ENCODE measurements around the gene PACRG.

DNA sequence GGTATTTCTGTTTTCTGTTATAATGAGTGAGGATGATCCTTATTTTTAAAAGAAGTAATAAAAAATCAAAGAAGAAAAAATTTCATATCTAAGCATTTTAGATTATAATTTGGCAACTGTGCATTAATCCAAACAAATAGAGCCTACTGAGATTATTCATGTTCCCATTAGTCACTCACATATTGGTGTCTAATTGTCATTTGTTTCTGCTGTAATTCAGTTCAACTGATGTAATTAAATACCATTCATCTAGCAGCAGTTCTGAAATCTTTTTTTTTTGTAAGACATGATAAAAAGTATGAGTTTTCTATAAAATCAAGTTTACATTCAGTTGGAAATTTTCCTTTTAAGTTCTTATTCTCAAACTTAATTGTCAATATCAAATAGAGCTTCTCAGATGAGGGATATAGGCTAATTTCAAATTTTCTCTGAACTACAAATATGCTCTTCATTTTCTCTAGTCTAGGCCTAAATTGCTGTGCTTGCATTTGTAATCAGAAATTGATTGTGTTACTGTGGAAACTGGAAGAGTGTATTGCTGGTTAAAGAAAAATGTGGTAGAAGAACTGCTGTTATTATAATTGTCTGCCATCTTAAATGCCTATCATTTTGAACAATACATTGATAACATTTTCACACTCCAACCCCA, 23.6 kb downstream of the PACRG start:
- TF ChIP-seq POLR2A (IDR thresholded peaks at IDR 0.05), result no peak
- TF ChIP-seq, protein P1, sequence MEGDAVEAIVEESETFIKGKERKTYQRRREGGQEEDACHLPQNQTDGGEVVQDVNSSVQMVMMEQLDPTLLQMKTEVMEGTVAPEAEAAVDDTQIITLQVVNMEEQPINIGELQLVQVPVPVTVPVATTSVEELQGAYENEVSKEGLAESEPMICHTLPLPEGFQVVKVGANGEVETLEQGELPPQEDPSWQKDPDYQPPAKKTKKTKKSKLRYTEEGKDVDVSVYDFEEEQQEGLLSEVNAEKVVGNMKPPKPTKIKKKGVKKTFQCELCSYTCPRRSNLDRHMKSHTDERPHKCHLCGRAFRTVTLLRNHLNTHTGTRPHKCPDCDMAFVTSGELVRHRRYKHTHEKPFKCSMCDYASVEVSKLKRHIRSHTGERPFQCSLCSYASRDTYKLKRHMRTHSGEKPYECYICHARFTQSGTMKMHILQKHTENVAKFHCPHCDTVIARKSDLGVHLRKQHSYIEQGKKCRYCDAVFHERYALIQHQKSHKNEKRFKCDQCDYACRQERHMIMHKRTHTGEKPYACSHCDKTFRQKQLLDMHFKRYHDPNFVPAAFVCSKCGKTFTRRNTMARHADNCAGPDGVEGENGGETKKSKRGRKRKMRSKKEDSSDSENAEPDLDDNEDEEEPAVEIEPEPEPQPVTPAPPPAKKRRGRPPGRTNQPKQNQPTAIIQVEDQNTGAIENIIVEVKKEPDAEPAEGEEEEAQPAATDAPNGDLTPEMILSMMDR (IDR thresholded peaks at IDR 0.05), result no peak
- no peak for TF ChIP-seq EP300 (IDR thresholded peaks at IDR 0.05)

Measured in ovary (tissue), 3 donors.